GM21381 (cell line): ENCODE data around the gene CDHR2.
"Not testable (repeated sequence)": the region's sequence is repeated elsewhere in the genome, so short reads cannot be mapped to it uniquely, and the experiment has no call there.

Experiments used
- ATAC-seq: cut with Tn5 transposase; IDR thresholded peaks from one replicate; pipeline ENCODE4 v1.9.1; 2021; ENCODE audit warnings: mild to moderate bottlenecking, moderate library complexity; ENCODE audit not compliant: unreplicated experiment

The CDHR2 gene

DNA sequence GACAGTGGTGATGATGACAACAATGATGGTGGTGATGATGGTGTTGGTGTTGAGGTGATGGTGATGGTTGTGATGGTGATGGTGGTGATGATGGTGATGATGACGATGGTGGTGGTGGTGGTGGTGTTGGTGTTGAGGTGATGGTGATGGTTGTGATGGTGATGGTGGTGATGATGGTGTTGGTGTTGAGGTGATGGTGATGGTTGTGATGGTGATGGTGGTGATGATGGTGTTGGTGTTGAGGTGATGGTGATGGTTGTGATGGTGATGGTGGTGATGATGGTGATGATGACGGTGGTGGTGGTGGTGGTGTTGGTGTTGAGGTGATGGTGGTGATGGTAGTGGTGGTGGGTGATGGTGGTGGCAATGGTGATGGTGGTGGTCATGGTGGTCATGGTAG is 42.5 kb downstream of the CDHR2 start:
- not testable (repeated sequence) for ATAC-seq

DNA sequence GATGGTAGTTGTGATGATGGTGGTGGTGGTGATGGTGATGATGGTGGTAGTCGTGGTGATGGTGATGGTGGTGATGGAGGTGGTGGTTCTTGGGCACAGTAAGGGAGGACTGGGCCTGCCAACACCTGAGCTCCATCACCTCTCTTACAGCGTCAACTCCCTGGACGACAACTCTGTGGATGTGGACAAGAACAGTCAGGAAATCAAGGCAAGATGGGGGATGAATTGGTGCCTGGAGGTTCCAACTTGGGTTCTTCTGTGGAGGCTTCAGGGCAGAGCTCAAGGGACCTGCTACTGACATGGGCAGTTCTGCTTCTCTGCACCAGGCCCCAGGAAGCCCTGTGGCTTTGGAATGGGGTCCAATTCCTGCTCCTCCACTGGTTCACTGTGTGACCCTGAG is 43.4 kb downstream of the CDHR2 start:
- no peak for ATAC-seq

DNA sequence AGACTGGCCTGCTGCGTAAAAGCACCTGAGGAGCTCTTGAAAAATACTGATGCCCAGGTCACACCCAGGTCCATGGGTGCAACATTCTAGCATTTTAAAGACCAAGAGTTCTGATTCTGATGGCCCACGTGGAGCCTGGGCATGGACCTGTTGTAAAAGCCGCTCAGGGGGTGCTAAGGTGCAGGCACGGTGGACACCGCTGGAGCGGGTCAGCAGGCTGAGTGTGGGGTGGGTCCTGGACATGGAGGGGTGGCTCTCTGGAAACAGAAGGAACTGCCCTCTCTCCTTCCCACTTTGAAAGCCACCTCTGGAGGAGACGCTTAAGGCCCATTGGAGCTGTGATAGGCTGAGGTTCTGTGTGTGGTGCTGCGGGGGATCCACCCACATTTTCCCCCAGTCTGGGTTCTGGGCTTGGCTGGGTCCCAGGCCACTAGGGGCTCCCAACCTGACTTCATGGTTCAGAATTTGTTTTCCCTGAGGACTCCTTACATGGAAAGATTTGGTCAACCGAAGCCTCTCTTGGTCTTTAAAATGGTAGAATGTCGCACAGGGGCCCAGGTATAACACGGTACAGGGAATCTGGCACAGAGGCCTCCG is 44.2 kb downstream of the CDHR2 start:
- no peak for ATAC-seq

DNA sequence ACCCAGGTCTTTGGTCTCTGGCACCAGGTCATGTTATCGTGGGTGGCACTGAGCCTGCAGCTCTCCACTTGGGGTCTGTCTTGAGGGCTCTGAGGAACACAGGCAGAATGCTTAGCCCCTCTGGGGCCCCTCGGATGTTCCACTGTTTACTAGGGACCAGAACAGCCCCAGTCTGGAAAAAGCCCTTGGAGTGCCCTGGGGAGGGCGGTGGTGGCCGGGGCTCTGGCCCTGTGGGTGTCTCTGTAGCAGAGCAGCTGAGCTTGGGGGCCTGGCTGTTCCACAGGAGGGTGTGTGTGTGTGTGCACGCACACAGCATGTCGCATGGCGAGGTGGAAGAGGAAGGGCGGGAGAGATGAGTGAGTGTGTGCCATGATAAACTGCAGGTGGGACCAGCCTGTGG is 45.4 kb downstream of the CDHR2 start:
- ATAC-seq, result no peak

DNA sequence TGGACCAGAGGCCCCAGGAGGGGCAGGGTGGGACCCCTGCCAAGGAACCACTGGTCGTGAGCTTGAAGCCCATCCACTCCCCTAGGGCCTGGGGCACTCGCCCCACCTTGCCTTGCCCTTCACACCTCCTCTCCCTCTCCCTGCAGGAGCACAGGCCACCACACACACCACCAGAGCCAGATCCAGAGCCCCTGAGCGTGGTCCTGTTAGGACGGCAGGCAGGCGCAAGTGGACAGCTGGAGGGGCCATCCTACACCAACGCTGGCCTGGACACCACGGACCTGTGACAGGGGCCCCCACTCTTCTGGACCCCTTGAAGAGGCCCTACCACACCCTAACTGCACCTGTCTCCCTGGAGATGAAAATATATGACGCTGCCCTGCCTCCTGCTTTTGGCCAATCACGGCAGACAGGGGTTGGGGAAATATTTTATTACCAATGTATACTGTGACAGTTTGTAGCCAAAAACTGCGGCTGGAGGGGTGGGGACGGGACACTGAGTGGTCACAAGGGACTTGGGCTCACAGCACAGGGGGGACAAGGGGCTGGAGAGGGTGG is 46.3 kb downstream of the CDHR2 start:
- no peak for ATAC-seq

DNA sequence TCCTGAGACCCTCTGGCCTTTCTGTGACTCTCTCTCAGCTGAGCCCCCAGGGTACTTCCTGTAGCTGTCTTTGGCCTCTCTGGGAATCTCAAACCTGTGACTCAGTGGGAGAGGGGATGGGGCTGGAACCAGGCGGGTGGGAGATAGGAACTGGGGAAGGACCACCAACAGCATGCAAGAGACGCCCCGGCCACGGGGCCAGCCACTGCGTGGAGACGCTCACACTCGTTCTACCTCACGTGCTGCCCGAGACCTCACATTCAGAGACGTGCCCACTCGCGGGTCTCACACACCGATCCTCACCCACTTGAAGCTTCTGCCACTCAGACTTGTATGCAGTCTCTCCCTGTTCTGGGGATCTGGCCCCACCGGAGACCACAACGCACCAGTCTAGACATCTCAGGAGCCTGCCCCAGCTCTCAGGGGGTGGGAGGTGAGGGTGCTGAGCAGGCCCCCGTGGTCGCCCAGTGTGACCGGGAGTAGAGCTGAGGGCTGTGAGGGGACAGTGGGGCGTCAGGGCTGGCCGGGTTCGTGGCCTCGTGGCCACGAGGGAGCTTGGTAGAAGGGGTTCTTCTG is 47.0 kb downstream of the CDHR2 start:
- ATAC-seq, result no peak

DNA sequence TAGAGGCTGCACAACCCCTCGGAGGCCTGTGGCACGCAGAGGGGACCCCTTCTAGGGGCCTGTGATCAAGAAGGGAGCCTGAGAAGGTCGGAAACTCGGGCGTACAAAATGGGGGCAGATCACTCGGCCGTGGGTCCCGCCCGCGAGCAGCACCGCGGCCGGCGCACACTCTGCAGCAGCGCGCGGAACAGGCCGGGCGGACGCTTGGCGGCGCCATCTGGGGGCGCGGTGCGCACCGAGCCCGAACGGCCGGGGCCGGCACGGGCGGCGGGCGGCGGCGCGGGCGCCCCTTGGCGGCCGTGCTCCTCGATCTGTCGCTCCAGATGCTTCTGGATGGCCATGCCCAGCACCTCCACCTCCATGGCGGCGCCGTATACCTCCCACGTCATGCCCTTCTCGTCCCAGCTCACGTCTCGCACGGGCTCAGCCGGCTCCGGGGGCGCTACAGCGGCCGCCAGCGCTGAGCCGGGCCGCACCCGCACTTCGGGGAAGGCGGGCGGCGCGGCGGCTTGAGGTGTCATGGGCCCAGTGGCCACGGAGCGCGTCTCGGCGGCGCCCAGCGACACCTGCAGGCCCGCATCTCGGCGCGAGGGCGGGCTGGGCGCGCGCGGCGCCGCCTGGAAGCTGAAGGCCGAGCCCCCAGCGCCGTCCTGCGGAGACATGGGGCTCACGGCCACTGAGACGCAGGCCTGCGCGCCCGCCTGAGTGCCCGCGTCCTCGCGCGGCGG is 47.7 kb downstream of the CDHR2 start:
- ATAC-seq, result no peak

DNA sequence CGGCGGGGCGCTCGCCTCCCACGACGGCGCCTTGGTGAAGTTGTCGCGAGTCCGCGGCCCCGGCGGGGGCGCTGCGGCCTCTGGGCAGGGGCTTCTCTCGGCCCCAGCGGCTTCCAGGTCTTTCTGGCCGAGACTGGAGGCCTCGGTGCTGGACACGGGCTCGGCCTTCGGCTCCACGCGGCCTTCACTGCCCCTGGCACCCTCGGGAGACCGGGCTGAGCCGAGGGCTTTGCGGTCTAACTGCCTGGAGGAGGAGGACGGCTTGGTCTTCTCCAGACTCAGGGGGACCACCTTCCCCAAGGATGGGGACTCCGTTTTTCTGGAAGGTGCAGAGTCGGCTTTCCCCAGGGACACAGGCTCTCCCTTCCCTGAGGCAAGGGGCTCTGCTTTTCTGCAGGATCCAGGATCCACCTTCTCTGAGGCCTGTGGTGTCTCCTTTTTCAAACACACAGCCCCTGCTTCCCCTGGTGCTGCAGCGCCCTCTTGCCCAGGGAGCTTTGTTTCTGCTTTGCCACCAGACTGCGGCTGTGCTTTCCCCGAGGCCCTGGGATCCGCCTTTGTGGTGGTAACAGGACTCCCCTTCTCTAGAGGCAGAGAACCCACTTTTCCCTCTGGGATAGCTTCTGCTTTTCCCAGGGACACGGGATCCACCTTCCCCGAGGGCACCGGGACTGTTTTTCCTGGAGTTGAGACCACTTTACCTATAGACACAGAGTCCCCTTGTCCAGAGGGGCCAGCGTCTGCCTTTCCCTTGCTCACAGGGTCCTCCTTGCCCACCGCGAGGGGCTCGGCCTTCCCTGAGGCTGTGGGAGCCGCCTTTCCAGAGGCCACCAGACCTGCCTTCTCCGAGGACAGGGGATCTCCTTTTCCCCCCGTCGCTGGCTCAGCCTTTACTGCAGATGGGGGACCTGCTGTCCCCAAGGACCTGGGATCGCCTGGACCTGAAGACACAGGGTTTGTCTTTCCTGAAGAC is 48.6 kb downstream of the CDHR2 start:
- ATAC-seq, result no peak

DNA sequence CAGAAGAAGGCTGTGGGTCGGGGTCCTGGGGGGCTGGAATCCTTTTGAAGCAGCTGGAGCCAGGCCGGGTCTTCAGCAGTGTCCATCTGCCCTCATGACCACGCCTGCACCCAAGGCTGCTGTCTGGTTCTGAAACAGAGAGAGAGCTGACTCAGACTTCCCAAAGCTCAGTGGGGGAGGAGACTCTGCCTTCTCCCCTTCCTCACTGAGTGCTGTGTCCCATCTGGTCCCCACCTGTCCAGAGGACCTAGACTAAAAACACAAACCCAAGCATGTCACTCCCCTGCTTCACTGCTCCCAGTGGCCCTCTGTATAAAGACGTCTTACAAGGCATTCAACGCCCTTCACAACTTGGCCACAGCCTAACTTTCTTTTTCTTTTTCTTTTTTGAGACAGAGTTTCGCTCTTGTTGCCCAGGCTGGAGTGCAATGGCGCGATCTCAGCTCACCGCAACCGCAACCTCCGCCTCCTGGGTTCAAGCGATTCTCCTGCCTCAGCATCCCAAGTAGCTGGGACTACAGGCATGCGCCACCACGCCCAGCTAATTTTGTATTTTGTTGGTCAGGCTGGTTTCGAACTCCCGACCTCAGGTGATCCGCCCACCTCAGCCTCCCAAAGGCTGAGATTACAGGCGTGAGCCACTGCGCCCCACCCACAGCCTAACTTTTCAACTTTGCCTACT is 50.7 kb downstream of the CDHR2 start:
- not testable (repeated sequence) for ATAC-seq

DNA sequence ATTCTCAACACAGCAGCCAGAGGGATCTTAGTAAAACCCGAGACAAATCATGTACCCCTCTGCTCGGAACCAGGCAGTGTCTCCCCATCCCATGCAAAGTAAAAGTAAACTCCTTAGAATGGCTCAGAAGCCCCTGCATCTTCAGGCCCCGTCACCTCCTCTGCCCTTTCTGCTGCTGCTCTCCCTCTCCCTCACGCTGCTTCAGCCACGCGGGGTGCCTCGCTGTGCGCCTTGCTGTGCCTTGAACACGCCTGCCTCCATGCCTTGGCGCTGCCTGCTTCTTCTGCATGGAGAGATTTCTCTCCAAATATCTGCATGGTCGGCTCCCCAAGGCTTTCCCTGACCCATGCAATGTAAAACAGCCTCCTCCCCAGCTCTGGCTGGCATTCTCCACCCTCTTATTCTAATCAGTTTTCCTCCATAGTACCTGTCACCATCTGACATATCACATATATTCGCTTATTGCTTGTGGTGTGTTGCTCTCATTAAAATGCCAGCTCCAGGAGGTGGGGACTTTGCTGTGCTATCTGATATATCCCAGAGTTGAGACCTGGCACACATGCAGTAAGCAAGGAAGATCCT is 52.9 kb downstream of the CDHR2 start:
- no peak for ATAC-seq

DNA sequence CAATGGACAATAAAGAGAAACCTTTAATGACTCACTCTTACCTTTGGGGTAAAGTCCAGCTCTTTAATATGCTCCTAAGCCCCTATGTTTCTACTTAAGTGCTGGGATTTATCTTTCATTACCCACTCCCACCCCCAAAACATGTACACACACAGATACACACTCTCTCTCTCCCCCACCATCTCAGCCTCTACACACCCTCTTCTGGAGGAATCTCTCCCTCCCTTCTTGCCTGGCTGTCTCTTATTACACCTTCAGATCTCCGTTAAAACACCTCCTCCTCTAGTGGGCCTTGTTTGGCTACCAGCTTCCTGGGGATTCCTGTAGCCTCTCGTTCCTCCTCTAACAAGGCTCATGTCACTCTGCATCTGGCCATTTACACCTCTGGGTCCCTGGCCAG is 53.9 kb downstream of the CDHR2 start:
- no peak for ATAC-seq

DNA sequence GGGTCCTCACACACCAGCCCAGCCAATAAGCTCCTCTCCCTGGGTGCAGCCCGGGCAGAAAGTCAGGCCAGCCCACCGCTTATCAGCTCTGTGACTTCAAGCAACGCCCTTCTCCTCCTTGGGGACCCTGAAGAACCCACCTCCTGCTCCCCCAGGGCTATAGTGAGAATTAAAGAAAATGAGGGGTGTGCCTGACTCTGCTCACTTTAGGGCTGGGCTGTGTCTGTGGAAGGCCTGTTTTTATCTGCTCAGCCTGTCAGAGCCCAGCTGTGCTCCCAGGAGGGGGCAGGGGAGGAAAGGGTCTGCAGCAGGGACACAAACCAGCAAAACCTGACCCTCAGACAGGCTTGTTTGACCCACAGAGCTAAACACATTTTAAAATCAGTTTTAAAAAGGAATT is 56.9 kb downstream of the CDHR2 start:
- ATAC-seq, result no peak

DNA sequence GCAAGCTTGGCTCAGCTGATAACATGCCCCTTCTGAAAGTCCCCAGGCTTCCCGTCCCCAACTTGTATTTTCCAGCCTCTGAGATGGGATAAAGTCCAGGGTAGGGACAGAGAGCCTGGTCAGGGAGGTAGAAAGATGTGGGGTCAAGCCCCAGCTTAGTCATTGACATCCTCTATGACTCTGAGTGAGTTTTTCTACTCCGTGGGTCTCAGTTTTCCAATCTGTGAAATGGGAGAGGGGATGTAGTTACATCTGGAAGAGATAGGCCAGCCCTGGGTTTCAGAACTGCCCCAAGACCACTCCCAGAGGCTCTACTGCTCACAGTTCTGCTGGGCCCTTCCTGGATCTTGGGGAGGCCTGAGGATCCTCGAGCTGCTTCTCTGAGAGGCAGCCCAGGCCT is 57.7 kb downstream of the CDHR2 start:
- ATAC-seq, result no peak

DNA sequence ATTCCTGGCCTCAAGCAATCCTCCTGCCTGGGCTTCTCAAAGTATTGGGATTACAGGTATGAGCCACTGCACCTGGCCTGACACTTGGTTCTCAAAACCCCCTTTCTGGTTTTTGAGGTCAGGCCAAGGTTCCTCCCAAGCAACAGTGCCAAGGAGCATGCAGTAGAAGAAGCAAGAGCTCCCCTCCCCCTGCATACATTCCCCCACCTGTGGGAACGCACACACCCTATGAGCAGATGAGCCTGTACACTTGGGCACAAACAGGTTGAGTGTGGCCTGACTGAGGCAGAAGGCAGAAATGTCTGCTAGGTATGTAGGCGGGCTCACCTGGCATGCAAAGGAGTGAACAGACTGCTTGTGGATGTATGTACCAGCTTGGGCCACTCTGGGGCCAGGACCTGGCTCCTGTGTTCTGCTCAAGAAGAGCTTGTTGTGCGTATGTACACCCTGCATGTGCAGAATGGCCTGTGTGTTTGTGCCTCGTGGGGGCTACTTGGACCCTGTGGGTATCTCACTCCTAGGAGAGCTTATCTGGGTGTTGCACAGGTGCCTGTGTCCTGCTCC is 59.1 kb downstream of the CDHR2 start:
- ATAC-seq, result no peak

DNA sequence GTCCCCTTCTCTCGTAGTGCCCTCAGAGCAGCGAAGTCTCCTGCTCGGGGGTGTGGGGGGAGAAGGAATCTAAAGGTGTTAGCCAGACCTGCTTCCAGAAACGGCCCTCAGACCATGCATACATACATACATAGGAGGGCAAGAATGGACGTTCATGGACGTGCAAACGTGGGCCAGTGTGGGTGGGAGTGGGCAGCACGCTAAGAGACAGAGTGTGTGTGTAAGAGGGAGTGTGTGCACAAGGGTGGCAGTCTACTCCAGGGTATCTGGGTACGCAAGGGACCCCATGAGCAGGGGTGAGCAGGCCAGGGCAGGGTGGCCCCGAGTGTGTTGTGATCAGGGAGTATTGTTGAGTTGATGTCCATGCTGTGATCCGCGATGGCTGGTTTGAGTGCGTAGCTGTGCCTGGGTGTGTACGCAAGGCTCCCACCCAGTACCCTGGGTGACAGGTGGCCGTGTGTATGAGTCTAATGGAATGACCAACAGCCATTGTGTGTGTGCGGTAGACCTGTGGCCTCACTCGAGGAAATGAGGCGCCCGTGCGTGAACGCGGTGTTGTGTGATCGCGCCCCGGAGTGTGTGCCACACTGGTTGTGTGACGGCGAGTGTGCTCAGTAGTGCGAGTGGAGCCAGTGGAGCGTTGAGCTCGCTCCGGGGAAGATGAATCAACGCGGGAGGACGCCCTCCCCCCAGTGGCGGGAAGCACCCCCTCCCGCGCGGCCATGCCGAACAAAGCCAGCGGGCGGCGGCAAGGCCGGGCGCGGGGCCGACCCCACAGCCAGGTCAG is 60.0 kb downstream of the CDHR2 start:
- ATAC-seq, result peak; percentile 5

DNA sequence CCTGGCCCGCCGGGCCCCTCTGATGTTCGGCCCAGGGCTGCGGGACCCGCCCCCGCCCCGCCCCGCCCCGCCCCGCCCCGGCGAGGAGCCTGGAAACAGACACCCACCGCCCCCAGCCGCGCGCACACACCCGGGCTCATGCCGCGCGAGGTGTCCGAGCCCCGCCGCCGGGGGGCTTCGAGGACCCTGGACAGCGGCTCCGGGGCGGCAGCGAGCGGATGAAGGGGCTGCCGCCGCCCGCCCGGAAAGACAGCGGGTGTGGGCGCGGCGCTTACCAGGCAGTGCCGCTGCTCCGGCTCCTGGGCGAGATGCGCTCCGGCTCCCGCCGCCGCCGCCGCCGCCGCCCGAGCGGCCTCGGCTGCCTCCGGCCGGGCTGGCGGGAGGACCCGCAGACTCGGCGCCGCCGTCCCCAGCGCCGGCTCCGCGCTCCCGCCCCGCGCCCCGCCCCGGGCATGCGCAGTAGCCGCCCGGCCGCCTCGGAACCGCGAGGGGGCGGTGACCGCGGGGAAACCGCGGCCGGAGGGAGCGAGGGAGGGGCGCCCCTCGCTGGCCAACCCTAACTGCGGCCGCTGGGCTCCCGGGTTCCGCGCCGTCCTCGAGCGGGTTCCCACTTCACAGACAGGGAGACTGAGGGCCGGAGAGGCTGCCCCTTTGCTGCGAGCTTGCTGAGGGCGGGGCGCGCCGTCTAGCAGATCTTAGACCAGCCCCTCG is 60.7 kb downstream of the CDHR2 start, which contains the start of gene GPRIN1:
TSS of gene GPRIN1 (minus strand) at position 433 of the 711 bp plus-strand sequence. CDS start 10,322 bp downstream, outside the sequence.
- peak; percentile 71 for ATAC-seq

DNA sequence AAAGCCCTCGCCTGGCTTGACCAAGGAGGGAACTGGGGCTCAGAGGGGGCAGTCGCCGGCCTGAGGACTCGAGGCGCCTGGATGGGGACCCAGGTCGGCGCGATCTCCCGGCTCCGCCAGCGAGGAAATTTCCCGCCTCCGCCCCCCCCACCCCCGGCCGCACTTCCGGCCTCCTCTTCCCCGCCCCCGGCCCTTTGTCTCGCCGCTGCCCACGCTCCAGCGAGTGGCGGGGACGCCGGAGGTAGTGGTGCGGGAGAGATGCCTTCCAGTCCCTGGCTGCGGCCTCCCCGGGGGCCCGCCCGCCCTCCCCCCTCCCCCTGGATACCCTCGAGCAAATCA is 61.3 kb downstream of the CDHR2 start:
- peak; percentile 6 for ATAC-seq

DNA sequence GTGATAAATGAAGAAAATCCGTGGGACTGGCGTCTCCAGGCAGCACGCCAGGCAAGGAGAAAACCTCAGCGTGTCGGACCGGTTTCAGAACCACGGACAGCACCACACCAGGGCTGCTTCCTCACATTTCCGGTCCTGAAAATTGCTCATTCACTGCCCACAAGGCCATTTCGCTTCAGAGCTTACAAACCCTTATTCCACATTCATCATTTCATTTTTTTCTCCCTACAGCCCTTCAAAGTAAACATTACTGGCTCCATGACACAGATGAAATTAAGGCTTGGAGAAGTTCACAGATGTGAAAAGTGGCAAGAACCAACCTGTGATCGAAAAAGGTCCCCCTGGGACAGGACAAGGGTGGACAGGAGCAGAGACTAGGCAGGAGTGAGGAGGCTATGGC is 62.3 kb downstream of the CDHR2 start:
- no peak for ATAC-seq
